ENCODE measurements around the gene MBP. TPM values are rescaled to one million over a fixed set of nuclear protein-coding genes. Genes with fewer than 3 reads are reported as not detected.

Gene MBP
- total RNA-seq, 1 donor from 2014 or later = 90.6 TPM

GRCh38 chr18:77074431-77074830 lies 58.2 kb downstream of the MBP start:
- no peak for DNase-seq
- Histone ChIP-seq H3K27me3 (ENCODE audit: low read depth) (no peaks in the 10 kb centered on the region), H3K4me3 (no peak overlapping the region), H3K9me3 (no peaks in the 10 kb centered on the region), H3K36me3 (no peaks in the 10 kb centered on the region), H3K4me1 (peaks cover 79% of the 10 kb centered on the region), H3K27ac (no peak overlapping the region)
- TF ChIP-seq, protein P1, sequence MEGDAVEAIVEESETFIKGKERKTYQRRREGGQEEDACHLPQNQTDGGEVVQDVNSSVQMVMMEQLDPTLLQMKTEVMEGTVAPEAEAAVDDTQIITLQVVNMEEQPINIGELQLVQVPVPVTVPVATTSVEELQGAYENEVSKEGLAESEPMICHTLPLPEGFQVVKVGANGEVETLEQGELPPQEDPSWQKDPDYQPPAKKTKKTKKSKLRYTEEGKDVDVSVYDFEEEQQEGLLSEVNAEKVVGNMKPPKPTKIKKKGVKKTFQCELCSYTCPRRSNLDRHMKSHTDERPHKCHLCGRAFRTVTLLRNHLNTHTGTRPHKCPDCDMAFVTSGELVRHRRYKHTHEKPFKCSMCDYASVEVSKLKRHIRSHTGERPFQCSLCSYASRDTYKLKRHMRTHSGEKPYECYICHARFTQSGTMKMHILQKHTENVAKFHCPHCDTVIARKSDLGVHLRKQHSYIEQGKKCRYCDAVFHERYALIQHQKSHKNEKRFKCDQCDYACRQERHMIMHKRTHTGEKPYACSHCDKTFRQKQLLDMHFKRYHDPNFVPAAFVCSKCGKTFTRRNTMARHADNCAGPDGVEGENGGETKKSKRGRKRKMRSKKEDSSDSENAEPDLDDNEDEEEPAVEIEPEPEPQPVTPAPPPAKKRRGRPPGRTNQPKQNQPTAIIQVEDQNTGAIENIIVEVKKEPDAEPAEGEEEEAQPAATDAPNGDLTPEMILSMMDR (IDR thresholded peaks at IDR 0.05) = no peak
- no peak for ATAC-seq
- intact Hi-C loops (cut with DNase I) = no loop called here

DNA sequence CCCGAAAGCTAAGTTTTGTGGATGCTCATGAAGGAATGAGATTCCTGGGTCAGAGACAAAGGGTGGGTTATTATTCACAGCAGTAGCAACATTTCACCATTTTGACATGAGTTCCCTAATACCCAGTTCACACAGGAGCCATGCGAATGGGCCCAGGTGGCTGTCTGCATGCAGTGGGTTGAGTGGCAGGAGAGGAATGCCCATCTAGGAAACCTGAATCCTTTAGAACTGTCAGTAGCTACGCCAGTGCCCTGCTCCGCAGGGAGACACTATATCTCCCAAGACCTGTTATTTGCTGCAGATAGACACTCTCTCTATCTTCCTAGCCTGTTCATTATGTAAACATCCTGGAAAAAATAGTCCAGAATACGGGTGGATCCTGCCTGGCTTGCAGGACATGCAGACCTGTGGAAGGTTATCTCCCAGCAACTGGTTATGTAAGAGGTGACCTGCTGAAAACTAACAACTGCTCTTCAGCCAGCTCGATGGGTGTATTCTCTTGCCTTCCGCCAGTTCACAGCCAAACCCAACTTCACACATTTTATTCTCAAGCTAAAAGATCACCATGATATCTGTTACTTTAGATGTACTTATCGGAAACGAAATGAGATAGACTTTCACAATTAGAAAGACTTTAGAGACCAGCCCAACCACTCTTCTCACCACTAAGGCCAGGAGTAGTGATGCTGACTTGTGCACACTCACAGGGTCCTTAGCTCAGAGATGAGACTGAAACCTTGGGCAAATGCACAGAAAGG lies 59.1 kb downstream of the MBP start:
- H3K4me3 ChIP-seq = no peak overlapping the region
- H3K4me1 ChIP-seq = peaks cover 79% of the 10 kb centered on the region
- H3K36me3 ChIP-seq = no peaks in the 10 kb centered on the region
- ATAC-seq (no peak), DNase-seq (no peak)
- no peak overlapping the region for H3K27ac ChIP-seq
- no peaks in the 10 kb centered on the region for H3K9me3 ChIP-seq
- H3K27me3 ChIP-seq (ENCODE audit: low read depth) = no peaks in the 10 kb centered on the region
- TF ChIP-seq, protein P1 (IDR thresholded peaks at IDR 0.05) = no peak
- intact Hi-C loops (cut with DNase I) = no loop called here

- DNase-seq = no peak
- TF ChIP-seq, protein P1 (IDR thresholded peaks at IDR 0.05) = no peak
- Histone ChIP-seq H3K27ac (peak overlapping the region; percentile 40), H3K9me3 (no peaks in the 10 kb centered on the region), H3K4me3 (no peak overlapping the region), H3K4me1 (peaks cover 79% of the 10 kb centered on the region), H3K27me3 (ENCODE audit: low read depth) (no peaks in the 10 kb centered on the region), H3K36me3 (no peaks in the 10 kb centered on the region)
- no peak for ATAC-seq
- intact Hi-C loops (cut with DNase I) = no loop called here
These were observed 60.0 kb downstream of the MBP start for GRCh38 chr18:77072566-77072965.

GRCh38 chr18:77071711-77072292 lies 60.8 kb downstream of the MBP start:
- DNase-seq (no peak), ATAC-seq (peak; percentile 39 to 59)
- intact Hi-C loops (cut with DNase I) = no loop called here
- TF ChIP-seq, protein P1 (IDR thresholded peaks at IDR 0.05) = no peak
- peak overlapping the region; percentile 40 for H3K27ac ChIP-seq
- peaks cover 83% of the 10 kb centered on the region for H3K4me1 ChIP-seq
- no peaks in the 10 kb centered on the region for H3K36me3 ChIP-seq
- no peaks in the 10 kb centered on the region for H3K9me3 ChIP-seq
- no peak overlapping the region for H3K4me3 ChIP-seq
- H3K27me3 ChIP-seq (ENCODE audit: low read depth) = no peaks in the 10 kb centered on the region

GRCh38 chr18:77071061-77071460 lies 61.5 kb downstream of the MBP start:
- DNase-seq (no peak), ATAC-seq (no peak)
- no peak overlapping the region for H3K27ac ChIP-seq
- no peaks in the 10 kb centered on the region for H3K9me3 ChIP-seq
- H3K27me3 ChIP-seq (ENCODE audit: low read depth) = no peaks in the 10 kb centered on the region
- peaks cover under 1% of the 10 kb centered on the region for H3K36me3 ChIP-seq
- peaks cover 86% of the 10 kb centered on the region for H3K4me1 ChIP-seq
- intact Hi-C loops (cut with DNase I) = no loop called here
- no peak overlapping the region for H3K4me3 ChIP-seq
- TF ChIP-seq, protein P1 (IDR thresholded peaks at IDR 0.05) = no peak

All from lower lobe of right lung (tissue), 2 donors.